BE2C (cell line): ENCODE results near the gene AMBRA1.

Experiments
- DNase-seq: peaks from one replicate; pipeline ENCODE4 v3.0.0-alpha.2; 2020
- H3K27me3 ChIP-seq: fragments of 250-450 bp; sonication (Bioruptor Pico); 2 replicates; pipeline ENCODE4 v1.5.1; 2020; ENCODE audit warnings: mild to moderate bottlenecking
- H3K36me3 ChIP-seq: fragments of 250-450 bp; sonication (Bioruptor Pico); 2 replicates; pipeline ENCODE4 v1.5.1; 2020; ENCODE audit warnings: mild to moderate bottlenecking
- H3K4me1 ChIP-seq: fragments of 250-450 bp; sonication (Bioruptor Pico); 2 replicates; pipeline ENCODE4 v1.5.1; 2020
- H3K4me3 ChIP-seq: 2 replicates; pipeline ENCODE4 v1.5.1; 2011; ENCODE audit warnings: low read depth, low read length
- H3K9me3 ChIP-seq: fragments of 250-450 bp; sonication (Bioruptor Pico); 2 replicates; pipeline ENCODE4 v1.5.1; 2020
- CTCF ChIP-seq: IDR thresholded peaks from 2 replicates; pipeline ENCODE4 v1.5.1; 2012; ENCODE audit warnings: mild to moderate bottlenecking, low read depth, low read length

AMBRA1 gene

GRCh38 chr11:46609386-46609785 lies 15.6 kb upstream of the AMBRA1 start:
- H3K36me3 ChIP-seq = no peaks in the 10 kb centered on the region
- H3K4me1 ChIP-seq = no peaks in the 10 kb centered on the region
- no peak overlapping the region for H3K4me3 ChIP-seq
- TF ChIP-seq CTCF = no peak
- no peaks in the 10 kb centered on the region for H3K27me3 ChIP-seq
- no peaks in the 10 kb centered on the region for H3K9me3 ChIP-seq
- no peak for DNase-seq

GRCh38 chr11:46607516-46607915 lies 13.7 kb upstream of the AMBRA1 start:
- Histone ChIP-seq H3K36me3 (no peaks in the 10 kb centered on the region), H3K27me3 (no peaks in the 10 kb centered on the region), H3K9me3 (no peaks in the 10 kb centered on the region), H3K4me3 (no peak overlapping the region), H3K4me1 (no peaks in the 10 kb centered on the region)
- no peak for TF ChIP-seq CTCF
- DNase-seq = no peak

GRCh38 chr11:46604796-46605195 lies 11.0 kb upstream of the AMBRA1 start:
- no peak overlapping the region for H3K4me3 ChIP-seq

GRCh38 chr11:46603704-46604308 lies 10.0 kb upstream of the AMBRA1 start:
- H3K36me3 ChIP-seq = no peaks in the 10 kb centered on the region
- H3K9me3 ChIP-seq = no peaks in the 10 kb centered on the region
- DNase-seq = no peak
- H3K4me1 ChIP-seq = no peaks in the 10 kb centered on the region
- no peaks in the 10 kb centered on the region for H3K27me3 ChIP-seq
- H3K4me3 ChIP-seq = no peak overlapping the region
- TF ChIP-seq CTCF = no peak

More at GRCh38 chr11:46604796-46605195, 11.0 kb upstream of the AMBRA1 start:
- H3K9me3 ChIP-seq = no peaks in the 10 kb centered on the region
- H3K27me3 ChIP-seq = no peaks in the 10 kb centered on the region
- no peak for TF ChIP-seq CTCF
- DNase-seq = no peak
- no peaks in the 10 kb centered on the region for H3K36me3 ChIP-seq
- H3K4me1 ChIP-seq = no peaks in the 10 kb centered on the region

GRCh38 chr11:46601129-46601528 lies 7.3 kb upstream of the AMBRA1 start:
- Histone ChIP-seq H3K9me3 (no peaks in the 10 kb centered on the region), H3K27me3 (no peaks in the 10 kb centered on the region), H3K4me1 (no peaks in the 10 kb centered on the region), H3K4me3 (no peak overlapping the region), H3K36me3 (no peaks in the 10 kb centered on the region)
- TF ChIP-seq CTCF = no peak
- DNase-seq = no peak

- DNase-seq = no peak
- H3K4me1 ChIP-seq = no peaks in the 10 kb centered on the region
- H3K9me3 ChIP-seq = no peaks in the 10 kb centered on the region
- H3K36me3 ChIP-seq = no peaks in the 10 kb centered on the region
- H3K27me3 ChIP-seq = no peaks in the 10 kb centered on the region
- no peak for TF ChIP-seq CTCF
- no peak overlapping the region for H3K4me3 ChIP-seq
Observed at GRCh38 chr11:46600194-46600960, 6.6 kb upstream of the AMBRA1 start.
